Loucy (cell line): ENCODE data around the gene BTN1A1.

Experiments used
- EZH2phosphoT487 ChIP-seq: fragments of 200-600 bp; IDR thresholded peaks from 2 replicates; pipeline ENCODE4 v1.6.1; 2018; ENCODE audit warnings: antibody characterized with exemption, mild to moderate bottlenecking, moderate library complexity, borderline replicate concordance
- TF ChIP-seq, protein P1 (sequence below): fragments of 200-600 bp; sonication (generic); conservative IDR thresholded peaks from 2 replicates; pipeline ENCODE4 v1.5.1; 2014; ENCODE audit warnings: mild to moderate bottlenecking, antibody characterized with exemption, low read length

DNA sequence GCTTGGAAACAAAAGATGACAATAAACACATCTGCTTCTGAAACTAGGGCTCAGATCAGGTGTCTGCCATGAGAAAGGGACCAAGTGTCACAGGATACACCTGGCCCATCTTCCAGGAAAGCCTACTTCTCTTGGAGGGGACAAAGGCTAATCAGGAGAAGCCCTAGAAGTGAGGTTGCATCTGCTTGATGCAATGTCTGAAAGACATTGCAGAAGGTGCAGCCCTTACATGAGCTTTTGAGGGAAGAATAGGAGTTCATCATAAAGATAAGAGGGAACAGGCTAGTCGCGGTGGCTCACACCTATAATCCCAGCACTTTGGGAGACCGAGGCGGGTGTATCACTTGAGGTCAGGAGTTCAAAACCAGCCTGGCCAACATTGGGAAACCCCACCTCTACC is 2.5 kb upstream of the BTN1A1 start:
- TF ChIP-seq, protein P1, sequence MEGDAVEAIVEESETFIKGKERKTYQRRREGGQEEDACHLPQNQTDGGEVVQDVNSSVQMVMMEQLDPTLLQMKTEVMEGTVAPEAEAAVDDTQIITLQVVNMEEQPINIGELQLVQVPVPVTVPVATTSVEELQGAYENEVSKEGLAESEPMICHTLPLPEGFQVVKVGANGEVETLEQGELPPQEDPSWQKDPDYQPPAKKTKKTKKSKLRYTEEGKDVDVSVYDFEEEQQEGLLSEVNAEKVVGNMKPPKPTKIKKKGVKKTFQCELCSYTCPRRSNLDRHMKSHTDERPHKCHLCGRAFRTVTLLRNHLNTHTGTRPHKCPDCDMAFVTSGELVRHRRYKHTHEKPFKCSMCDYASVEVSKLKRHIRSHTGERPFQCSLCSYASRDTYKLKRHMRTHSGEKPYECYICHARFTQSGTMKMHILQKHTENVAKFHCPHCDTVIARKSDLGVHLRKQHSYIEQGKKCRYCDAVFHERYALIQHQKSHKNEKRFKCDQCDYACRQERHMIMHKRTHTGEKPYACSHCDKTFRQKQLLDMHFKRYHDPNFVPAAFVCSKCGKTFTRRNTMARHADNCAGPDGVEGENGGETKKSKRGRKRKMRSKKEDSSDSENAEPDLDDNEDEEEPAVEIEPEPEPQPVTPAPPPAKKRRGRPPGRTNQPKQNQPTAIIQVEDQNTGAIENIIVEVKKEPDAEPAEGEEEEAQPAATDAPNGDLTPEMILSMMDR, result no peak
- no peak for TF ChIP-seq EZH2phosphoT487
